Measurements from ENCODE around the gene ASCC3. TPM values are rescaled to one million over a fixed set of nuclear protein-coding genes. Genes with fewer than 3 reads are reported as not detected.

ASCC3 gene
- polyA plus RNA-seq, 1 experiment, result 56.0 TPM

GRCh38 chr6:100801036-100801435 lies 80.1 kb downstream of the ASCC3 start:
- no peak for TF ChIP-seq CTCF (IDR thresholded peaks at IDR 0.05; ENCODE audit: low read depth, low read length)
- Histone ChIP-seq H3K27me3 (ENCODE audit: control insufficient read depth, insufficient read depth, low read length) (no peaks in the 10 kb centered on the region), H3K27ac (ENCODE audit: low read depth, low read length) (no peak overlapping the region), H3K9me3 (ENCODE audit: control insufficient read depth, insufficient read depth, low read length) (no peaks in the 10 kb centered on the region), H3K4me3 (ENCODE audit: low read depth, low read length) (no peak overlapping the region)
- DNase-seq (ENCODE audit: low read depth, low spot score), result no peak
- ChIA-PET CTCF (no interaction called here), POLR2A (no interaction called here)

- ChIA-PET POLR2A (no interaction called here), CTCF (no interaction called here)
- Histone ChIP-seq H3K27ac (ENCODE audit: low read depth, low read length) (no peak overlapping the region), H3K9me3 (ENCODE audit: control insufficient read depth, insufficient read depth, low read length) (no peaks in the 10 kb centered on the region), H3K27me3 (ENCODE audit: control insufficient read depth, insufficient read depth, low read length) (no peaks in the 10 kb centered on the region), H3K4me3 (ENCODE audit: low read depth, low read length) (no peak overlapping the region)
- no peak for TF ChIP-seq CTCF (IDR thresholded peaks at IDR 0.05; ENCODE audit: low read depth, low read length)
- DNase-seq (ENCODE audit: low read depth, low spot score), result no peak
These were observed 84.9 kb downstream of the ASCC3 start for GRCh38 chr6:100796049-100796823.

GRCh38 chr6:100790084-100790483 lies 91.0 kb downstream of the ASCC3 start:
- Histone ChIP-seq H3K27me3 (ENCODE audit: control insufficient read depth, insufficient read depth, low read length) (no peaks in the 10 kb centered on the region), H3K27ac (ENCODE audit: low read depth, low read length) (no peak overlapping the region), H3K4me3 (ENCODE audit: low read depth, low read length) (no peak overlapping the region), H3K9me3 (ENCODE audit: control insufficient read depth, insufficient read depth, low read length) (no peaks in the 10 kb centered on the region)
- POLR2A ChIA-PET, result no interaction called here
- DNase-seq (ENCODE audit: low read depth, low spot score), result no peak
- TF ChIP-seq CTCF (IDR thresholded peaks at IDR 0.05; ENCODE audit: low read depth, low read length), result no peak
- CTCF ChIA-PET, result no interaction called here

GRCh38 chr6:100785982-100786381 lies 95.1 kb downstream of the ASCC3 start:
- ChIA-PET POLR2A (no interaction called here), CTCF (no interaction called here)
- Histone ChIP-seq H3K27ac (ENCODE audit: low read depth, low read length) (no peak overlapping the region), H3K4me3 (ENCODE audit: low read depth, low read length) (no peak overlapping the region), H3K9me3 (ENCODE audit: control insufficient read depth, insufficient read depth, low read length) (no peaks in the 10 kb centered on the region), H3K27me3 (ENCODE audit: control insufficient read depth, insufficient read depth, low read length) (no peaks in the 10 kb centered on the region)
- no peak for DNase-seq (ENCODE audit: low read depth, low spot score)
- TF ChIP-seq CTCF (IDR thresholded peaks at IDR 0.05; ENCODE audit: low read depth, low read length), result no peak

GRCh38 chr6:100780648-100781047 lies 100.5 kb downstream of the ASCC3 start:
- DNase-seq (ENCODE audit: low read depth, low spot score), result no peak
- POLR2A ChIA-PET, result no interaction called here
- TF ChIP-seq CTCF (IDR thresholded peaks at IDR 0.05; ENCODE audit: low read depth, low read length), result no peak
- Histone ChIP-seq H3K9me3 (ENCODE audit: control insufficient read depth, insufficient read depth, low read length) (no peaks in the 10 kb centered on the region), H3K4me3 (ENCODE audit: low read depth, low read length) (no peak overlapping the region), H3K27ac (ENCODE audit: low read depth, low read length) (no peak overlapping the region), H3K27me3 (ENCODE audit: control insufficient read depth, insufficient read depth, low read length) (no peaks in the 10 kb centered on the region)
- CTCF ChIA-PET, result no interaction called here
